Epithelial cell of proximal tubule (primary cell): ENCODE results near the gene DGKI. TPM values are rescaled to one million over a fixed set of nuclear protein-coding genes. Genes with fewer than 3 reads are reported as not detected.

ENCODE experiments used
- DNase-seq: peaks from one replicate; pipeline ENCODE4 v3.0.0-alpha.2; 2011; ENCODE audit warnings: low read depth
- H3K4me3 ChIP-seq: 2 replicates; pipeline ENCODE4 v1.5.1; 2011; ENCODE audit warnings: low read depth, mild to moderate bottlenecking, low read length
- CTCF ChIP-seq: conservative IDR thresholded peaks from 2 replicates; pipeline ENCODE4 v1.5.1; 2012; ENCODE audit warnings: low read depth, mild to moderate bottlenecking, low read length
- total RNA-seq: library from RNA; depleted of rRNA; stranded (reverse); fragments of >200 nt; gene quantifications from 2 replicates; pipeline ENCODE4 v1.2.3, GENCODE V29; 2015

The DGKI gene
- total RNA-seq, 1 donor from 2014 or later, result 0.69 TPM

GRCh38 chr7:137521451-137521850 lies 325.3 kb downstream of the DGKI start:
- no peak overlapping the region for H3K4me3 ChIP-seq
- no peak for TF ChIP-seq CTCF
- no peak for DNase-seq

GRCh38 chr7:137519947-137520346 lies 326.8 kb downstream of the DGKI start:
- no peak for TF ChIP-seq CTCF
- DNase-seq, result no peak
- H3K4me3 ChIP-seq, result no peak overlapping the region

DNA sequence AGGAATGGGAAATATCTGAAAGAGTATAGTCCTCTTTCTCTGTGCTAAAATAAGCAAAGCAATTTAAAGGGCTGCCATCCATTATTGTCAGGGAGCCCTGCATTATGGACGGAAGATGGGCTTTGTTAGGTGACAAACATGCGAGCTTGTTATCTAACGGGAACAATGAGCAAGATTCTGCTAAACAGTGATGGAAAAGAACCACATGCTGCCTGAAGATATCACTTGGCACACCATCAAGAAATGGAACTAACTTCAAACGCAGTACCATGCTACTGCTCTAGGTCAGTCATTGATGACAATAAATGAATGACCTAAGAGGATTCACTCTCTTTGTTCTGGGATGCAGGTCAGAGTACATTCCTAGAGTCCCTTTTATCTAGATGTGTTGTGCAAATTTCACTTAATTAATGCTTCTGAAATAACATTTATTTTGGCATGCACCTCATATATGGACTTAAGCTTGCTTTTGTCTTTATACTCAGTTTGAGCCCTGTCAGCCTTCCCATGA lies 327.5 kb downstream of the DGKI start:
- H3K4me3 ChIP-seq, result no peak overlapping the region
- no peak for DNase-seq
- no peak for TF ChIP-seq CTCF

DNA sequence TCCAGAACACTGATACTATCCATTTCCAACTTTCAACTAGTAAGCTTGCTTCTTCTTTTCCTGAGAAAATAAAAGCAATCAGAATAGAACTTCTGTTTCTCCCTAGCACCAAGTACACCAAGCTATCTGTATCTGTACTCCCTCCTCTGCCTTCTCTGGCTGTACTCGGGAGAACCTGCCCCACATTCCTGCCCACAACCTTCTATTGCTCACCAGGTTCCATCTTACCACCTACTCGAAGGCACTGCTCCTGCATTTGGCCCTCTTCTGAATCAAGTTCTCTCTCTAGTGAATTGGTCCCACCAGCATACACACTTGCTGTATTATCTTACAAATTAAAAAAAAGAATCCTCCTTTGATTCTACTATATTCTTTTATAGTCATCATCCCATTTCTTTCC lies 333.7 kb downstream of the DGKI start:
- no peak for TF ChIP-seq CTCF
- H3K4me3 ChIP-seq, result no peak overlapping the region
- no peak for DNase-seq

DNA sequence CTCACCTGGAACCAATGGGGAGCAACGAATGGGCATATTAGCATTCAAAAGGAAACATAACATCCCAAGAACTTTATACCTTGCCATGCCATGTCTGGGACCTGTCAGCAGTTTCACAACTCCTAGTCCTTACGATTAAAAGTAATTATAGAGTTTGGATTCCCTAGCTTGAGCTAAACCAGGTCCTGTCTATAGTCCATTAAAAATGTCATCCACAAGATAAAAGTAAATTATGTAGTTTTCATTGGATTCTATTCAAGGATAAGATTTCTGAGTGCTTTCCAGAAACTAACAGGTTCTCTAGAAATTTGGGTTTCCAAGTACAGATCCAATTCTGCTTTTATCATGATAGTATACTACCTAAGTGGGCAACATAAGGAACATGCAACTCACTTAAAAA lies 339.7 kb downstream of the DGKI start:
- no peak for TF ChIP-seq CTCF
- no peak overlapping the region for H3K4me3 ChIP-seq
- DNase-seq, result no peak

DNA sequence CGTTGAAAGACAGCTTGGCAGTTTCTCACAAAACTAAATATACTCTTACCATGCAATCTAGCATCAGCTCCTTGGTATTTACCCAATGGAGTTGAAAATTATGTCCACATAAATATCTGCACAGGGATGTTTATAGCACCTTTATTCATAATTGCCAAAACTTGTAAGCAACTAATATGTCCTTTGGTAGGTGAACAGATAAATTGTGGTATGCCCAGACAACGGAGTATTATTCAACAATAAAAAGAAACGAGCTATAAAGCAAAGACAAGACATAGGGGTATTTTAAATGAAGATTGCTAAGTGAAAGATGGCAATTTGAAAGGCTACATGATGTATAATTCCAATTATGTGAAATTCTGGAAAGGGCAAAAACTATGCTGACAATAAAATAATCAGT lies 340.7 kb downstream of the DGKI start:
- H3K4me3 ChIP-seq, result no peak overlapping the region
- DNase-seq, result no peak
- TF ChIP-seq CTCF, result no peak

DNA sequence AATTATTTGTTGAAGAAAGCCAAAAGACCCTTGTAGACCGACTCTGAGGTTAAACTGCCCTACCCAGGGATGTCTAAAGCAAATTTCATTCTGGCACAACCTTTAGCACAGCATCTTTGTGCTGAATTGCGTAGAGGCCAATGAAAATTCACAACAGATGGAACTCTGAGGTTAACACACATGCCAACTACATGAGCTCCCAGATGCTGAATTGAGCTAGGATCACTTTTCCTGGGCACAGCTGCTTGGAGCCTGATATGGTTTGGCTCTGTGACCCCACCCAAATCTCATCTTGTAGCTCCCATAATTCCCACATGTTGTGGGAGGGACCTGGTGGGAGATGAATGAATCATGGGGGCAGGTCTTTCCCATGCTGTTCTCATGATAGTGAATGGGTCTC lies 345.2 kb downstream of the DGKI start:
- no peak for DNase-seq
- TF ChIP-seq CTCF, result no peak
- H3K4me3 ChIP-seq, result no peak overlapping the region
